ENCODE data around the gene RBM46. TPM values are rescaled to one million over a fixed set of nuclear protein-coding genes. Genes with fewer than 3 reads are reported as not detected.

Gene RBM46, protein sequence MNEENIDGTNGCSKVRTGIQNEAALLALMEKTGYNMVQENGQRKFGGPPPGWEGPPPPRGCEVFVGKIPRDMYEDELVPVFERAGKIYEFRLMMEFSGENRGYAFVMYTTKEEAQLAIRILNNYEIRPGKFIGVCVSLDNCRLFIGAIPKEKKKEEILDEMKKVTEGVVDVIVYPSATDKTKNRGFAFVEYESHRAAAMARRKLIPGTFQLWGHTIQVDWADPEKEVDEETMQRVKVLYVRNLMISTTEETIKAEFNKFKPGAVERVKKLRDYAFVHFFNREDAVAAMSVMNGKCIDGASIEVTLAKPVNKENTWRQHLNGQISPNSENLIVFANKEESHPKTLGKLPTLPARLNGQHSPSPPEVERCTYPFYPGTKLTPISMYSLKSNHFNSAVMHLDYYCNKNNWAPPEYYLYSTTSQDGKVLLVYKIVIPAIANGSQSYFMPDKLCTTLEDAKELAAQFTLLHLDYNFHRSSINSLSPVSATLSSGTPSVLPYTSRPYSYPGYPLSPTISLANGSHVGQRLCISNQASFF
- total RNA-seq (0.11 and 0.33 TPM in 2 replicates), polyA plus RNA-seq (0.24 and 0.75 TPM in 2 replicates)

DNA sequence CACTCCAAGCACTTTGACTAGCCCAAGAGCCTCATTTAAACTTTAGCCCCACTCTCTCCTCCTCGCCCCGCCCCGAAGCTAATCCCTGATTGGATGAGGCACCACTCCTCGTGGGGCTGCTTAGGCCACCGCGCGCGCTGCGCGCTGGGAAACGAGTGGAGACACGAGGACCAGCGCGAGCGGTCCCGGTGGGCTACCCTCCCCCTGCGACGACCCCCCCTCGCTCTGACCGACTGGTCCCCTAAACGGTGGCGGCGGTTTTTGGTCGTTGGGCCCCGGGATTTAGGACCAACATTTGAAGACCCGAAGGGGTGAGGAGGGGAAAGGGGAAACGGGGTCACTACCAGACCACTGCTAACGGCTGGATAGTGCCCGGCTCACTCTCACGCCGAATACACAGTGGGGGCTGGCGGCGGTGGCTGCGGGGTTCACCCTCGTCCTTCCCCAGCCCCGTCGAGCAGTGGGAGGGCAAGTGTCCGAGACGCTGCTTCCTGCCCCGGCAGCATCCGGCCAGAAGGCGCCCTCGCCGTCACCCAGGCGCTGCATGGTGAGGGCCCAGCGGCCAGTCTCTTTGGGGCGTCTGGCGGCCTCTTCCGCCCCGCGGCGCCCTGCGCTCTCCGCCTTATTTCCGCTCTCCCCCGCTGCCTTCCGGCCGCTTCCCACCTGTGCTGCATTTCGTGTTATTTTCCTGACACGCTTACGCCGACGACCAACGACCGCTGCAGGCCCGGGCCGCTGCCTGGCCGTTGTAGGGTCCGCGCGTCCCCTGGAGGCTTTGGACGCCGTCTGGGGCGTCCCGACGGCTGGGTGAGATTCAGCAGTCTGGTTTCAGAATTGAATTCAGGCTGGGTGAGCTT lies at the start of gene RBM46:
TSS of gene RBM46 (plus strand) at position 147 of the 857 bp plus-strand sequence. CDS start 15,481 bp downstream, outside the sequence.
- peaks cover 5% of the 10 kb centered on the region for H3K4me1 ChIP-seq (ENCODE audit: low read depth)
- no peaks in the 10 kb centered on the region for H3K36me3 ChIP-seq
- no peaks in the 10 kb centered on the region for H3K27me3 ChIP-seq
- TF ChIP-seq, protein P1, sequence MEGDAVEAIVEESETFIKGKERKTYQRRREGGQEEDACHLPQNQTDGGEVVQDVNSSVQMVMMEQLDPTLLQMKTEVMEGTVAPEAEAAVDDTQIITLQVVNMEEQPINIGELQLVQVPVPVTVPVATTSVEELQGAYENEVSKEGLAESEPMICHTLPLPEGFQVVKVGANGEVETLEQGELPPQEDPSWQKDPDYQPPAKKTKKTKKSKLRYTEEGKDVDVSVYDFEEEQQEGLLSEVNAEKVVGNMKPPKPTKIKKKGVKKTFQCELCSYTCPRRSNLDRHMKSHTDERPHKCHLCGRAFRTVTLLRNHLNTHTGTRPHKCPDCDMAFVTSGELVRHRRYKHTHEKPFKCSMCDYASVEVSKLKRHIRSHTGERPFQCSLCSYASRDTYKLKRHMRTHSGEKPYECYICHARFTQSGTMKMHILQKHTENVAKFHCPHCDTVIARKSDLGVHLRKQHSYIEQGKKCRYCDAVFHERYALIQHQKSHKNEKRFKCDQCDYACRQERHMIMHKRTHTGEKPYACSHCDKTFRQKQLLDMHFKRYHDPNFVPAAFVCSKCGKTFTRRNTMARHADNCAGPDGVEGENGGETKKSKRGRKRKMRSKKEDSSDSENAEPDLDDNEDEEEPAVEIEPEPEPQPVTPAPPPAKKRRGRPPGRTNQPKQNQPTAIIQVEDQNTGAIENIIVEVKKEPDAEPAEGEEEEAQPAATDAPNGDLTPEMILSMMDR (IDR thresholded peaks at IDR 0.05; ENCODE audit: low read depth, low read length), result no peak
- peak in 1 of 2 donors; percentile 11 for DNase-seq (ENCODE audit: low read depth in 1 of 2, low spot score in 1 of 2)
- H3K4me3 ChIP-seq, result no peak within 1 kb of the TSS
- H3K27ac ChIP-seq, result no peak within 1 kb of the TSS
- H3K9me3 ChIP-seq (ENCODE audit: low read depth), result no peaks in the 10 kb centered on the region

DNA sequence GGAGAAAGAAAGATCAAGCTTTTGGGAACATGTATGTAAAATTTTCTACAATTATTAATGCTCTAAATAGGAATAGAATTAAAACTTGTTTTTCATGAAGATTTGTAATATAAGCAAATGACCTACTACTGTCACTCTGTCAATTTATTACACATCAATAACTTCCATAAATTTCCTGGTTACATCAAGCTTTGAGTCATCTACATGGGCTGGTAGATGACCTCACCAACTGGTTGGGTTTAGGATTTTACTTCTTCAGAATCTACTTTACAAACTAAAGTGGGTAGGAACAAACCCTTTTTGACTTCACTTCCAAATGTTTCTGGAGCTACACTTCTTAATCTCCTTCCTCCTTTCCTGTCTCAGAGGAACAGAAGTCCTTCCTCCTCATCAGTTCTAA lies 49.3 kb upstream of the RBM46 start:
- TF ChIP-seq, protein P1 (IDR thresholded peaks at IDR 0.05; ENCODE audit: low read depth, low read length), result no peak
- H3K4me3 ChIP-seq, result no peak overlapping the region
- H3K27me3 ChIP-seq, result no peaks in the 10 kb centered on the region
- H3K36me3 ChIP-seq, result no peaks in the 10 kb centered on the region
- H3K27ac ChIP-seq, result no peak overlapping the region
- no peak for DNase-seq (ENCODE audit: low read depth in 1 of 2, low spot score in 1 of 2)
- peaks cover 5% of the 10 kb centered on the region for H3K4me1 ChIP-seq (ENCODE audit: low read depth)
- H3K9me3 ChIP-seq (ENCODE audit: low read depth), result no peaks in the 10 kb centered on the region

DNA sequence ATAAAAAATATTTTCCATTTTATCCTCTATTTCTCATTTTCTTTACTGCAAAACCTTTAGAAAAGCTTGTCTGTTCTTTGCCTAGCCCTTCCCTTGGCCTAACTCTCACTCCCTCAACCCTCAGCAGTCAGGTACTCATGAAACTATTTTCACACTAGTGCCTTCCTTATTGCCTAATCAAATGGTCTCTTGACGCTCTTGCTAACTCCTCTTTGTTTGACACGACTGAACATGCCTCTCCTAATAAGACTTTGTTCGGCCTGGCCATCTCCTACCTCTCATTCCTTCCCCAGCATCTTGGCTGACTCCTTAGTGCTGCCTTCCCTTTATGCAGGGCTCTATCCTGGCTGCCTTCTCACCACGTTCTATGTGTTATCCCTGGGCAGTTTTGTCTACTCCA lies 48.4 kb upstream of the RBM46 start:
- H3K36me3 ChIP-seq, result no peaks in the 10 kb centered on the region
- no peak overlapping the region for H3K4me3 ChIP-seq
- H3K27ac ChIP-seq, result no peak overlapping the region
- TF ChIP-seq, protein P1 (IDR thresholded peaks at IDR 0.05; ENCODE audit: low read depth, low read length), result no peak
- no peak for DNase-seq (ENCODE audit: low read depth in 1 of 2, low spot score in 1 of 2)
- no peaks in the 10 kb centered on the region for H3K9me3 ChIP-seq (ENCODE audit: low read depth)
- H3K27me3 ChIP-seq, result no peaks in the 10 kb centered on the region
- peaks cover 13% of the 10 kb centered on the region for H3K4me1 ChIP-seq (ENCODE audit: low read depth)

DNA sequence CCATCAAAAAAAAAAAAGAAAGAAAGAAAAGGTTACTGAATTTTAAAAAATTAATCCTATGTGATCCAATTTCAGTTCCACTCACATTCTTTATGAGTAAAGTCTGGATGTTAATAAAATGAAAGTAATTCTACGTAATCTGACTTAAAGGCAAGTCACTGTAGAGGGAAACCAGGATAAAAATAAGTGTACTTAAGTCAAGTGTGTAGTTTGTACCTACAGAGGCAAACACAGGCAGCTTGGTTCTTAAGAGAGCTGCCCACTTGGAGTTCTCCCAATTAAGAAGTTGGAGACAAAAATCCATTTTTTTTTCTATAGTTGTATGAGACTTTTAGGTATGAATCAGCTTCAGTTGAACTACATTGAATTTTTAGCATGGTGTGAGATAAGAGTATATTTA lies 44.3 kb upstream of the RBM46 start:
- TF ChIP-seq, protein P1 (IDR thresholded peaks at IDR 0.05; ENCODE audit: low read depth, low read length), result no peak
- Histone ChIP-seq H3K9me3 (ENCODE audit: low read depth) (no peaks in the 10 kb centered on the region), H3K27ac (no peak overlapping the region), H3K4me3 (no peak overlapping the region), H3K36me3 (no peaks in the 10 kb centered on the region), H3K27me3 (peaks cover 14% of the 10 kb centered on the region), H3K4me1 (ENCODE audit: low read depth) (peaks cover 22% of the 10 kb centered on the region)
- DNase-seq (ENCODE audit: low read depth in 1 of 2, low spot score in 1 of 2), result no peak

DNA sequence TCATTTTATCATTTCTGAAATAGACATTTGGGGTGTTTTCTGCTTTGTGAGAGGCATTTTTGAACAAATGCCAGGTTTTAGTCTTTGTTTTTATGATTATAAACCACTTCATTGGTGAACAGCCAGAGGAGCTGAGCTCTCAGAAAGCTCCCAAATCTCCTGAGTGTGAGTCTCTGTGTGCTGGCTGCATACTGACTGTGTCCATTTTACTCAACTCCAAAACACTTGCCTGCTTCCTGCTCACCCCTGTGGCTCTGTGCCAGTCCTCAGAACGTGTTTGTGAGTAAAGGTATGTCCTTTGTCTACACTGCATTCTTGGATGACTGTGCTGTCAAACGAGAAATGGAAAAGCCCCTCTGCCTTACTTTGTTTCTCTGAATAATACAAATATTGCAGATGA lies 42.6 kb upstream of the RBM46 start:
- peak in 1 of 2 donors; percentile 46 for DNase-seq (ENCODE audit: low read depth in 1 of 2, low spot score in 1 of 2)
- no peak overlapping the region for H3K4me3 ChIP-seq
- H3K36me3 ChIP-seq, result no peaks in the 10 kb centered on the region
- peak overlapping the region; percentile 28 for H3K27ac ChIP-seq
- no peaks in the 10 kb centered on the region for H3K9me3 ChIP-seq (ENCODE audit: low read depth)
- TF ChIP-seq, protein P1 (IDR thresholded peaks at IDR 0.05; ENCODE audit: low read depth, low read length), result no peak
- H3K27me3 ChIP-seq, result peaks cover 31% of the 10 kb centered on the region
- peaks cover 29% of the 10 kb centered on the region for H3K4me1 ChIP-seq (ENCODE audit: low read depth)

Data from cardiac muscle cell (in vitro differentiated cells and primary cell).